ENCODE measurements around the gene ZNF174. TPM values are rescaled to one million over a fixed set of nuclear protein-coding genes. Genes with fewer than 3 reads are reported as not detected.

The ZNF174 gene
- total RNA-seq, 1 experiment from 2014 or later: 8.2 TPM

GRCh38 chr16:3400446-3400778 lies 603 bp upstream of the ZNF174 start:
- Histone ChIP-seq H2AFZ (ENCODE audit: low read depth, low read length, poor library complexity, severe bottlenecking) (no peak overlapping the region), H3K9me3 (ENCODE audit: control insufficient read depth in 1 of 2, insufficient read depth in 1 of 2, low read depth in 1 of 2, low read length in 2 of 2) (peaks cover 0 to 3% of the 10 kb centered on the region in 2 experiments; a peak in 1 of 4 replicates), H3K36me3 (ENCODE audit: control insufficient read depth in 1 of 2, insufficient read depth in 2 of 2, low read length in 2 of 2) (peaks cover 14 to 44% of the 10 kb centered on the region in 2 experiments; a peak in 3 of 4 replicates), H4K20me1 (ENCODE audit: insufficient read depth) (no peaks in the 10 kb centered on the region), H3K27ac (ENCODE audit: low read depth, low read length) (peak overlapping the region; percentile 83), H3K79me2 (ENCODE audit: insufficient read depth, low read length) (peaks cover 59% of the 10 kb centered on the region), H3K27me3 (ENCODE audit: insufficient read depth, low read length) (no peaks in the 10 kb centered on the region), H3K9me2 (ENCODE audit: insufficient read depth) (no peaks in the 10 kb centered on the region), H3K4me1 (ENCODE audit: control insufficient read depth in 1 of 2, insufficient read depth in 2 of 2, low read length in 2 of 2) (peaks cover 5 to 12% of the 10 kb centered on the region in 2 experiments; a peak in 3 of 4 replicates), H3K4me2 (ENCODE audit: low read length) (peak overlapping the region; percentile 99), H3K9ac (ENCODE audit: low read length) (peak overlapping the region; percentile 88), H3K4me3 (replicated peaks in 1 of 2; ENCODE audit: low read depth in 1 of 2, low read length in 2 of 2) (peak overlapping the region; percentile 92 to 96)
- intact Hi-C loops (cut with micrococcal nuclease): no loop called here
- ATAC-seq (no peak), DNase-seq (ENCODE audit: low read depth, low spot score) (no peak)
- ChIA-PET POLR2A (interaction anchor here (0.9 to 1.5 kb wide), 4 partner anchors 8 to 44 kb away, joined by 4 read pairs; partner anchors contain the start of genes NAA60 and ZNF597), RAD21 (ENCODE audit: low non-redundant PET in 1 of 2, low total read pairs in 2 of 2, uncharacterized antibody in 2 of 2, unreplicated experiment in 2 of 2) (no interaction called here), CTCF (interaction anchor here (1.0 to 1.5 kb wide), 2 partner anchors 101 to 133 kb away, joined by 3 to 4 read pairs; partner anchors contain the start of gene CLUAP1)
- BruUV-seq (replicated peaks): TSS peak; percentile 68
- TF ChIP-seq POLR2AphosphoS5 (IDR thresholded peaks at IDR 0.05; ENCODE audit: low read depth, low read length) (no peak), JUND (IDR thresholded peaks at IDR 0.05) (no peak), POLR2A (IDR thresholded peaks at IDR 0.05; ENCODE audit: borderline replicate concordance, extremely low read depth, insufficient read depth, insufficient read length) (no peak), MAX (IDR thresholded peaks at IDR 0.05) (no peak), SRF (IDR thresholded peaks at IDR 0.05; ENCODE audit: low read depth) (no peak), SIN3A (IDR thresholded peaks at IDR 0.05; ENCODE audit: low read depth) (no peak), RAD21 (IDR thresholded peaks at IDR 0.05; ENCODE audit: low read depth) (no peak), TCF7L2 (IDR thresholded peaks at IDR 0.05; ENCODE audit: borderline replicate concordance, extremely low read depth, insufficient read depth, insufficient read length) (no peak), EZH2phosphoT487 (IDR thresholded peaks at IDR 0.05; ENCODE audit: borderline replicate concordance) (no peak), SP1 (IDR thresholded peaks at IDR 0.05; ENCODE audit: low read depth) (no peak), ZNF274 (IDR thresholded peaks at IDR 0.05; ENCODE audit: low read depth, low read length) (no peak), CTCF (IDR thresholded peaks at IDR 0.05 in 2 of 3, conservative IDR thresholded peaks at IDR 0.05 in 1 of 3; ENCODE audit: borderline replicate concordance in 1 of 3, insufficient read depth in 1 of 3, low read depth in 2 of 3, low read length in 2 of 3) (no peak)
